ENCODE data around the gene SCN5A. TPM values are rescaled to one million over a fixed set of nuclear protein-coding genes. Genes with fewer than 3 reads are reported as not detected.

Gene SCN5A
- total and polyA plus RNA-seq, 2 of the 4 experiments (the other 2 are of a cell fraction), result 1.9 to 2.0 TPM

GRCh38 chr3:38509732-38510131, 139.8 kb downstream of the SCN5A start:
- Histone ChIP-seq H3K27ac (ENCODE audit: insufficient read depth, low read length) (no peak overlapping the region), H3K56ac (ENCODE audit: extremely low read depth, insufficient read depth, low read length) (no peak overlapping the region), H3K23ac (ENCODE audit: low read depth, low read length) (no peak overlapping the region), H3K9me1 (ENCODE audit: insufficient read depth, low read length) (no peaks in the 10 kb centered on the region), H4K91ac (ENCODE audit: insufficient read depth, low read depth, low read length) (no peak overlapping the region), H4K5ac (ENCODE audit: low read depth, low read length) (no peak overlapping the region), H2AFZ (replicated peaks; ENCODE audit: low read length, poor library complexity) (no peak overlapping the region), H3K9ac (ENCODE audit: low read depth, low read length) (no peak overlapping the region), H4K8ac (ENCODE audit: low read depth in 2 of 2, low read length in 2 of 2) (no peak overlapping the region), H3K79me1 (ENCODE audit: low read depth in 1 of 2, low read length in 2 of 2) (no peaks in the 10 kb centered on the region), H2AK9ac (replicated peaks; ENCODE audit: low read depth, low read length, poor library complexity) (no peak overlapping the region), H3K14ac (replicated peaks; ENCODE audit: low read depth, low read length) (no peak overlapping the region), H2AK5ac (ENCODE audit: low read depth, low read length) (no peak overlapping the region), H2BK20ac (ENCODE audit: low read depth, low read length) (no peak overlapping the region), H3K4me2 (ENCODE audit: low read depth, low read length) (no peak overlapping the region), H2BK5ac (ENCODE audit: low read depth, low read length, poor library complexity, severe bottlenecking) (no peak overlapping the region), H3K4me1 (ENCODE audit: control insufficient read depth, insufficient read depth, low read length) (no peaks in the 10 kb centered on the region), H3K9me3 (ENCODE audit: control insufficient read depth, insufficient read depth, low read length) (no peaks in the 10 kb centered on the region), H2BK120ac (ENCODE audit: low read depth, low read length) (no peak overlapping the region), H3K4me3 (ENCODE audit: insufficient read depth, low read depth, low read length) (no peak overlapping the region), H3K36me3 (ENCODE audit: control insufficient read depth, insufficient read depth, low read length) (peaks cover 14% of the 10 kb centered on the region), H4K20me1 (ENCODE audit: insufficient read depth, low read length) (no peaks in the 10 kb centered on the region), H2BK15ac (ENCODE audit: low read depth, low read length) (no peak overlapping the region), H3K27me3 (ENCODE audit: control insufficient read depth, insufficient read depth, low read length) (no peaks in the 10 kb centered on the region), H3K4ac (ENCODE audit: low read depth, low read length) (no peak overlapping the region), H3K18ac (ENCODE audit: low read depth, low read length) (no peak overlapping the region)
- no peak for ATAC-seq (ENCODE audit: low read depth)
- dilution Hi-C loops (cut with HindIII; ENCODE audit: low sequenced_read_pairs, unreplicated experiment) (no loop called here), in situ Hi-C loops (cut with MboI; ENCODE audit: low sequenced_read_pairs) (no loop called here), intact Hi-C loops (cut with micrococcal nuclease) (no loop called here)
- DNase-seq, result no peak
- ChIA-PET POLR2A (ENCODE audit: unreplicated experiment) (no interaction called here), CTCF (interaction anchor here (1.2 to 1.8 kb wide), 2 partner anchors 10 to 12 kb away, joined by 5 read pairs; no protein-coding TSS in a partner anchor)
- TF ChIP-seq POLR2A (IDR thresholded peaks at IDR 0.05; ENCODE audit: low read depth, low read length) (no peak), MAFK (IDR thresholded peaks at IDR 0.05; ENCODE audit: low read depth, low read length) (no peak), CEBPB (IDR thresholded peaks at IDR 0.05; ENCODE audit: low read depth, low read length) (no peak)
- WGBS, 2 experiments (ENCODE audit: extremely low coverage in 2 of 2, insufficient read length in 1 of 2), result no CpG with 5 or more reads among the region's 2 CpGs
- BruUV-seq (replicated peaks), result no TSS peak

Measured in IMR-90 (cell line).